Panc1 (cell line): ENCODE data around the gene MTX1.

Source experiments
- CTCF ChIP-seq: fragments of 450-650 bp; IDR thresholded peaks from 2 replicates; pipeline ENCODE4 v1.5.1; 2017; ENCODE audit warnings: mild to moderate bottlenecking
- TCF7L2 ChIP-seq: IDR thresholded peaks from 2 replicates; pipeline ENCODE4 v1.6.1; 2011; ENCODE audit warnings: mild to moderate bottlenecking, low read depth, low read length, inconsistent platforms

GRCh38 chr1:155193275-155193990 is 15.1 kb upstream of the MTX1 start:
- peak; percentile 99 for TF ChIP-seq CTCF
- no peak; the same call in 1 of the 2 replicates for TF ChIP-seq TCF7L2
